Measurements from ENCODE around the gene YTHDF2.

YTHDF2 gene

DNA sequence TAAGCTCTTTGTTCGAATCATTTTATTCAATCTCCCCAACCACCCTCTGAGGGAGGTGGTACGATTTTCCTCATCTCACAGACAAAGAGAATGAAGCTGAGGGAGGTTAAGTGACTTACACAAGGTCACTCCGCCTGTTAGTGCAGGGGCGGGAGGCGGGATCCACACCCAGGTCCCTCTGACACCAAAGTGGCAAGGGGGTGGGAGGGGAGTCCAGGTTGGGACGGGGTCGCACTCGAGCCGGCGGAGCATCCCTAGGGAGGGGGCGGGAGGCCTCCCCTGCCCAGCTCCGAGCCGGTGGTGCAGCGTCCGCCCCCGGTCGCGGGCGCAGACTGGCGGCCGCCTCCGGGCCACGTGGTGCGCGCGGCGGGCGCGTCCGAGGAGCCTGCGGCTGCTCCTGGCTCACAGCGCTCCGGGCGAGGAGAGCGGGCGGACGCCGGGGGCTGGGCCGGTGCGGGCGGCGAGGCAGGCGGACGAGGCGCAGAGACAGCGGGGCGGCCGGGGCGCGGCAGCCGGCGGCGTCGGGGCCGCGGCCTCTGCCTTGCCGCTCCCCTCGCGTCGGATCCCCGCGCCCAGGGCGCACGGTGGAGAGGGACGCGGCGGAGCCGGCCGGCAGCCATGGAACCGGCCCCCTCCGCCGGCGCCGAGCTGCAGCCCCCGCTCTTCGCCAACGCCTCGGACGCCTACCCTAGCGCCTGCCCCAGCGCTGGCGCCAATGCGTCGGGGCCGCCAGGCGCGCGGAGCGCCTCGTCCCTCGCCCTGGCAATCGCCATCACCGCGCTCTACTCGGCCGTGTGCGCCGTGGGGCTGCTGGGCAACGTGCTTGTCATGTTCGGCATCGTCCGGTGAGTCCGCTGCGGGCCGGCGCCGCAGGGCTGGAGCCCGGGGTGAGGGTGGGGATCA, 75.3 kb downstream of the YTHDF2 start, which contains the start of gene OPRD1:
Gene OPRD1 (plus strand): TSS at position 405 of the 903 bp plus-strand sequence. CDS start 214 bp downstream, at position 619.
- H3K27ac ChIP-seq (ENCODE audit: low read depth, low read length): no peak within 1 kb of the TSS
- H3K9ac ChIP-seq (ENCODE audit: low read length): no peak within 1 kb of the TSS
- H3K4me3 ChIP-seq (ENCODE audit: low read length): no peak within 1 kb of the TSS
- peaks cover 21% of the 10 kb centered on the region for H3K27me3 ChIP-seq (ENCODE audit: control insufficient read depth, insufficient read depth, low read length)
- no peaks in the 10 kb centered on the region for H3K4me1 ChIP-seq (ENCODE audit: control insufficient read depth, insufficient read depth, low read length)
- H3K36me3 ChIP-seq (ENCODE audit: control insufficient read depth, insufficient read depth, low read length): no peaks in the 10 kb centered on the region

DNA sequence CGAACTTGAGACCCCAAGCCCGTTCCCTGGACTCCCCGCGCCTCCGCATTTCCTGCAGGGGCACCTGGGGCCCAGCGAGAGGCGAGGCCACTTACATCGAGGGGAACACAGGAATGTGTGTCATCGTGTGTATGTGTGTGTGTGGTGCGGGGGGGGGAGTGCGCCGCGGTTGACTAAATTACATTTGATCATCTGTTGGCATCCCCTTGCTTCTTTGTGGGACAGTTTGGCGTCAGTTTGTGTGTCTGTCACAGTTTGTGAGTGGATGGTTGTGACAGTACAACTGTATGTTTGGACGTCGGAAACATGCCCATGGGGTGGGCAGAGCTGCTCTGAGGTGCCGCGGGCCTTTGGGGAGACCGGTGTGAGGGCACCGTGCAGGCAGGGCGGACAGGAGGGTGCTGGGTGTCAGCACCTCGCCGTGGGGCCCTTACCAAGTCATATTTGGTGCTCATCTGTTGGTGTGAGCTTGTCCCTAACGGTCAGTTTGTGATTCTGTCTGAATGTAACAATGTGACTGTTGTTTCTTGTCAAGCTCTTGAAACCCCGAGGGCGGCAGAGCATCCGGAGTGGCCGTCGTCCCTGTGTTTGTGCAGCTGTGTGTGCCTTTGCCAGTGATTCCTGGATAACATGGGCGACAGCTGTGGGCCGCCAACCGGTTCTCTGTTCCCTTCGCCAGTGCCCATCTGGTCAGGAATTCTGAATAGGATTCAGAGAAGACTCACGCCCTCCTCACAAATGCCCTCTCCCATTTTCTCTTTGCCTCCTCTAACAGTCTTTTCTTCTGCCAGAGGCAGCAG, 76.1 kb downstream of the YTHDF2 start:
- no peak overlapping the region for H3K27ac ChIP-seq (ENCODE audit: low read depth, low read length)
- H3K9ac ChIP-seq (ENCODE audit: low read length): no peak overlapping the region
- H3K27me3 ChIP-seq (ENCODE audit: control insufficient read depth, insufficient read depth, low read length): peaks cover 24% of the 10 kb centered on the region
- no peaks in the 10 kb centered on the region for H3K4me1 ChIP-seq (ENCODE audit: control insufficient read depth, insufficient read depth, low read length)
- H3K4me3 ChIP-seq (ENCODE audit: low read length): no peak overlapping the region
- no peaks in the 10 kb centered on the region for H3K36me3 ChIP-seq (ENCODE audit: control insufficient read depth, insufficient read depth, low read length)

DNA sequence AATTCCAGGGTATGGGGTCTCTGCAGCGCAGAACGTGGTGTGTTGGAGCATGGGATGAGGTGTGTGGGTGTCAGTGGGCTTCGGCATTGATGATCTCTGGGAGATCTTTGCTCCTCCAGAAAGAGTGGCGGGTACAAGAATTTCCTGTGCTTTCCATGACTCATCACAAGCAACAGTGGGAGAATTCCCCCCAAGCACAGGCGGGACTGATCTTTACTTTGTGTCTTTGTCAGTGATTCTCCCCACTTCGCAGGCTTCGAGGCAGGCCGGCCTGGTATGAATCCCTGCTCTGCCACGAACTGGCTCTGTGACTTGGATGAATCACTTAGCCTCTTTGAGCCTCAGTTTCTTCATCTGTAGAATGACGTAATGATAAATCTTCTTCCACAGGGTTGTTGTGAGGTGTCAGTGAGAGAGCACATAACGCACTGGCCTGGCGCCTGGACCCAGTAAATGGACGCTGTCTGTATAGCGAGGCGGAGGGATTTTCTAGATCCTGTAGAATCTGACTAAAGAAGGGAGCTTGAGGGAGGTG, 77.3 kb downstream of the YTHDF2 start:
- Histone ChIP-seq H3K4me1 (ENCODE audit: control insufficient read depth, insufficient read depth, low read length) (no peaks in the 10 kb centered on the region), H3K4me3 (ENCODE audit: low read length) (no peak overlapping the region), H3K9ac (ENCODE audit: low read length) (no peak overlapping the region), H3K36me3 (ENCODE audit: control insufficient read depth, insufficient read depth, low read length) (no peaks in the 10 kb centered on the region), H3K27ac (ENCODE audit: low read depth, low read length) (no peak overlapping the region), H3K27me3 (ENCODE audit: control insufficient read depth, insufficient read depth, low read length) (peaks cover 27% of the 10 kb centered on the region)

DNA sequence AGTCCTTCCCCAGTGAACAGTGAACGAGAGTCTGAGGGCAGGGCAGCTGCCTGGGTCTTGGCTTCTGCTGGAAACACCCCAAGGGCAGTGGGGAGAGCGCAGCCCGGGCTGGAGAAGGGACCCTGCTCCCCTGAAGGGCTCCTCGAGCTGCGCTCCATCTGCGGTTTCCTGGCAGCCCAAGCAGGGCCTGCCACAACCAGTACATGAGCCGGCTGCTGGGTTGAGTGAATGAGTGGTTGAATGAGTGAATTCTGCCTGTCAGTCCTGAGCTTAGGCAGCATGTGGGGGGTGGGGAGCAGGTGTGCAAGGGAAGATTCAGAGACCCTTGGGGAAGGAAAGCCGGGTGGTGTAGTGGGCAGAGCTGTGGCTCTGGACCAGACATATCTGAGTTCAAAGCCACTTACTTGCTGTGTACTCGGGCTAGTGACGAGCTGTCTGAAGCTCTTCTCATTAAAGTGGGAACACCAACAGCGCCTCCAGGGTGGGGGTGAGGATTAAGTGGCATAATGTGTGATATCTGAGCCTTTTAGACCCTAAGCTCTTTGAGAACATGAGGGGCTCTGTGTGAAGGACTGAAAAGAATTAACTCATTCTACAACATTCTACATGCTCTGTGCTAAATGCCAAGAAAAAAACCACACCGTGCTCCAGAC, 78.9 kb downstream of the YTHDF2 start:
- peaks cover 29% of the 10 kb centered on the region for H3K27me3 ChIP-seq (ENCODE audit: control insufficient read depth, insufficient read depth, low read length)
- no peak overlapping the region for H3K9ac ChIP-seq (ENCODE audit: low read length)
- no peak overlapping the region for H3K4me3 ChIP-seq (ENCODE audit: low read length)
- no peaks in the 10 kb centered on the region for H3K36me3 ChIP-seq (ENCODE audit: control insufficient read depth, insufficient read depth, low read length)
- H3K4me1 ChIP-seq (ENCODE audit: control insufficient read depth, insufficient read depth, low read length): no peaks in the 10 kb centered on the region
- no peak overlapping the region for H3K27ac ChIP-seq (ENCODE audit: low read depth, low read length)

DNA sequence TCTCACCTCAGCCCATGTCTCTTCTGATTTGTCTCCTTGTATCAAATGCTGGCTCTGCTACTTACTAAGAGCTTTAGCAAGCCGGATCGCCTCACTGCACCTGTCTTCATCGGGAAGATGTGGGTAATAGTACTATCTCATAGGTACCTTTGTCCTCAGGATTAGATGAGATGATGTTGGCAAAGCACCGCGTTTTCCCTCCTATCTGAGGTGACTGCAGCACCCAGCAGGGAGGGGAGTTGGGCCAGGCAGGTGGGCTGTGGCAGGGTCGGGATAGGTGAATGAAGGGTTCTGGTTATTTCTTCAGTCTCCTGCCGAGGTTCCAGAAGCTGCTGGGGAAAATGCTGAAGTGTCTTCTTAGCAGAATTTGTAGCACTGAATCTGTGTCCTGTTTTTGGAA, 80.4 kb downstream of the YTHDF2 start:
- Histone ChIP-seq H3K9ac (ENCODE audit: low read length) (no peak overlapping the region), H3K36me3 (ENCODE audit: control insufficient read depth, insufficient read depth, low read length) (no peaks in the 10 kb centered on the region), H3K4me1 (ENCODE audit: control insufficient read depth, insufficient read depth, low read length) (no peaks in the 10 kb centered on the region), H3K27ac (ENCODE audit: low read depth, low read length) (no peak overlapping the region), H3K4me3 (ENCODE audit: low read length) (no peak overlapping the region), H3K27me3 (ENCODE audit: control insufficient read depth, insufficient read depth, low read length) (peaks cover 21% of the 10 kb centered on the region)

DNA sequence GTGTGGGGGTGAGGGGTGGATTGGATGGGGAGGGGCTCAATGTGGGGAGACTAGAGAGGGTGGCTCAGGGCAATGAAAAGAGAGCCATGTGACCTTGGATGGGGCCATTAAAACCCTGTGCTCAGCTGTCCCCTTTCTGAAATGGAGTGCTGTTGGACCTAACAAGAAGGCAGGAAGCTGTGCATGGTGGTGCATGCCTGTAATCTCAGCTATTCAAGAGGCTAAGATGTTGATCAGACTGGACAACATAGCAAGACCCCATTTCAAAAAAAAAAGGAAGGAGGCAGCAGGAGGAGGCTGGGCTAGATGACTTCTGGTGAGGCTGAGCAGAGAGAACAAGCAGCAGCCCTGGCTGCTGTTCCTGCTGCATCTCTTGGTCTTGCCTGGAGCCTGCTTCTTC, 82.3 kb downstream of the YTHDF2 start:
- Histone ChIP-seq H3K36me3 (ENCODE audit: control insufficient read depth, insufficient read depth, low read length) (no peaks in the 10 kb centered on the region), H3K9ac (ENCODE audit: low read length) (no peak overlapping the region), H3K27me3 (ENCODE audit: control insufficient read depth, insufficient read depth, low read length) (peaks cover 14% of the 10 kb centered on the region), H3K4me3 (ENCODE audit: low read length) (no peak overlapping the region), H3K27ac (ENCODE audit: low read depth, low read length) (no peak overlapping the region), H3K4me1 (ENCODE audit: control insufficient read depth, insufficient read depth, low read length) (no peaks in the 10 kb centered on the region)
